NCI-H2107 (cell line): ENCODE data around the gene ACCS.

ENCODE experiments used
- DNase-seq: peaks from one replicate; lab custom pipeline; 2025; lab: John Stamatoyannopoulos, UW

ACCS gene, protein sequence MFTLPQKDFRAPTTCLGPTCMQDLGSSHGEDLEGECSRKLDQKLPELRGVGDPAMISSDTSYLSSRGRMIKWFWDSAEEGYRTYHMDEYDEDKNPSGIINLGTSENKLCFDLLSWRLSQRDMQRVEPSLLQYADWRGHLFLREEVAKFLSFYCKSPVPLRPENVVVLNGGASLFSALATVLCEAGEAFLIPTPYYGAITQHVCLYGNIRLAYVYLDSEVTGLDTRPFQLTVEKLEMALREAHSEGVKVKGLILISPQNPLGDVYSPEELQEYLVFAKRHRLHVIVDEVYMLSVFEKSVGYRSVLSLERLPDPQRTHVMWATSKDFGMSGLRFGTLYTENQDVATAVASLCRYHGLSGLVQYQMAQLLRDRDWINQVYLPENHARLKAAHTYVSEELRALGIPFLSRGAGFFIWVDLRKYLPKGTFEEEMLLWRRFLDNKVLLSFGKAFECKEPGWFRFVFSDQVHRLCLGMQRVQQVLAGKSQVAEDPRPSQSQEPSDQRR

DNA sequence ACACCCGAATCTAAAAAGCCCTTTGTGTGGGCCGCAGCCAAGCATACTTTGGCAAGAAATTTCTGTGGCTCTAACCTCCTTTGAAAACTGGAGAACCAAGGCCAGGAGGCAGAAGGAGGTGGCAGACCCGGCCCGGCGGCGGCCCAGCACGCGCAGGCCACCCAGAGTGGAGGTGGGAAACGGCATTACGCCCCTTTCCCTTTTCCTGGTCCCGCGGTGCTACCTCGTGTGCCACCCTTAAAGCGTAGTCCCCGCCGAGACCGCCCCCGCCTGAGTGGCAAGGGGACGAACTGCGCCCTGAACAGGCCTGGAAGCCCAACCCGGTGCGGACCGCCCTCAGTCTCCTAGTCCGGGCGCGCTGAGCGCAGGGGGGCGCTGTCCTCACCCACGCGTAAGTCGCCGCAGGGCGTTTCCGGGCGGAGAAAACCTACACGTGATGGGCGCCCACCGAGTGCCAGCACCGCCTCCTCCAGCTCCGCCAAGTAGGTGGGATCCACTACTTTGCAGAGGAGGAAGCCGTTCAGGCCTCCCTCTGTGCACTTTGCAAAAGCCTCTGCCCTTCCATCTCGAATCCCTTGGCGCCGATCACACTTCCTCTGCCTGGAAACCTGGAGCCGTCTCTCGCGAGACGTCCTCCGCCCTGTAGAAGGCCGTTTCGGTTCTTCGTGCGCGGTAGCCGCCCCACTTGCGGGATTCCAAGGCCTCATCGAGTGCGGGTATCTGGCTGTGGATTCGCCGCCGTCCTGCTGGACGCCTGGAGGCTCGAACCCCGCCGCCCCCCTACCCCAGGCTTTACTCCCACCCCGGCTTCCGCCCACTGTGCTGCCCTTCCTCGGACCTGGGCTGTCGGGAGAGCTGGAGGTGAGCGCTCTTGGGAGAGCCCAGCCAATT, at the start of gene ACCS:
ACCS (plus strand) TSS at position 430 of the 891 bp plus-strand sequence. CDS start 1,358 bp downstream, outside the sequence.
- DNase-seq, result peak; percentile 80

DNA sequence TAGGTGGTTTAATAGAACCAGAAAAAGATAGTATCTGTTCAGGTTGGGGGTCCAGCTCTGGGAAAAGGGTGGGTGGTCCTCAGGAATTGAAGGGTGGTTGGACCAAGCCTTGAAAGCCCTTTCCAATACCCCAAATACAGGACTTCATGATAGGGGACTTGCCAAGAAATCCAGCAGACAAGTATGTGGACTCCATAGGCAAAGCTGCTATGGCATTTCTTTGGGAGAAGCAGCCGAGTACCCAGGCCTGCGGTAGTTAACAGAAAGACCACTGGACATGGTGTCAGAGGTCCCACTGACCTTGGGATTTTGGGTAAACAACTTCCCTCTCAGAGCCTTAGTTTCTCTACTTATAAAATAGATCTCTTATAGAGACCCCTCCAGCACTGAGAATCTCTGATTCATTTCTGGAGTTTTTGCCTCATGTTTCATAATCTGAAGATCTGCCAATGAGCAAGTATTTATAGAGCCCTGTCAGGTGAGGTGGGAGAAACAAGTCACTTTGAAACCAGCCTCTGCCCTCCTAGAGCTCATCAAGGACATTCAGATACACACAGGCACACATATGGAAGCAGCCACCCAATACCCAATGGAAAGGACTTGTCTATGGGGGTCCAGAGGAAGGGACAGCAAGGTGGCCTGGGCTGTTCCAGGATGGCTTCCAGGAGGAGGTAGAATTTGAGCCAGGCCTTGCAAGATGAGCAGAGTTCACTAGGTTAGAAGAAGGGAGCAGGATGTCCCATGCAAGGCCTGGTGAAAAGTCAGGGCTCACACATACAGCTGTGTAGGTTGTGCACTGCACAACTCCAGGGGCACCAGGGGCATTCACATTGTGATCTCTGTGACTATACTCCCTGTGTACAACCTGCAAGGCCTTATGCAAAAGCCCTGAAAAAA, 49.3 kb upstream of the ACCS start:
- no peak for DNase-seq

DNA sequence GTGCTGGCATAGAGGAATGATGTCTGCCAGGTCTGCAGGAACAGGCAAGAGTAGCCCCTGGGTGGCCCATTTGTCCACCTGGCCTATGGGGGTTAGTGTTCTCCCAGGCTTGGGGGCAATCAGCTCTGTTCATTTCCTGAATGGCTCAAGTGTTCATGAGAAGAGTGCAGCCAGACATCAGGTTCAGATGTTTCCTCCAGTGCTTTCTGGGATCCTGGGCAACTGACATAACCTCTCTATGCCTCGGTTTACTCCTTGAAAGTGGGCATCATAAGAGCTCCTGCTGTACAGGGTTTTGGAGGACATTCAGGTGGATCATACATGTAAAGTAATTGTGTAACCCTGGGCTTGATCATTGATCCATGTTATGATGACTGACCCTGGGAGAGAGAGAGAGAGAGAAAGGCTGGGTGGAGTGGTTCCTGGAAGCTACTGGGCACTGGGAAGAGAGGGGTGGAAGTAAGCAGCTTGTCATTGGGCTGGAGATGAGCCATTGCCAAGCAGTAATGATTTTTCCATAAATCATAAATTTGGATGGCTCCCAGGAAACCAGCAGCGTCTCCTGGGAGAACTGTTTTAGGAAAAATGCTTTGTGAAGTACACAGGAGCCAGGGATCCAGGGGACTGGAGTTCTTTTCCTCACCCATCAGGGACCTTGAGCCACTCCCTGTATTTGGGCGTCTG, 48.5 kb upstream of the ACCS start:
- DNase-seq, result no peak

DNA sequence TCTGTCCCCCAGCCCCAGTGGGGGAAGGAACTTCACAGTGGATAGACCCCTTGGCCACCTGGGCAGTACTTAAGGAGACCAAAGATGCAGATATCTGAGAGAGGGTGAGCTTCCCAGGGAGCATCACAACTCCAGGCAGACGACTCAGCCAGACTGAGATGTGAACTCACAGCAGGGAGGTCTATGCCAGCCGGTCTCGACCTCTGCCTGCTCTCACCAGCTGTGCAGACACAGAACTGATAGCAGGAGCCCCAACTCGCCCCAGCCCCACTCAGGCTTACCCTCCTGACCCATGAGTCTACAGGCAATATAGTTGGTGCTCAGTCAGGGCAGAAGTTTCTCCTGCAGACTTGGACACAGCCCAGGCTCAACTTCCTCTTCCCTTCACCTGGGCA, 47.9 kb upstream of the ACCS start:
- DNase-seq, result no peak

DNA sequence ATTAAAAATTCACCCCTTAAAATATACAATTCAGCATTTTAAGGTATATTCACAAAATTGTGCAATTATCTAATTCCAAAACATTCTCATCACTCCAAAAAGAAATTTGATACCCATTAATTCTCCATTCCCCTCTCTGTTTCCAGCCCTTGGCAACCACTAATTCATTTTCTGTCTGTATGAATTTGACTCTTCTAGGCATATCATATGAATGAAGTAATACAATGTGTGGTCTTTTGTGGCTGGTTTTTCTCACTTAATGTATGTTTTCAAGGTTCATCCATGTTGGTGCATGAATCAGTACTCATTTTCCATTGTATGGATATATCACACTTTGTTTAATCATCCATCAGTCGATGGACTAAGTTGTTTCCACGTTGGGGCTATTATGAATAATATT, 47.2 kb upstream of the ACCS start:
- DNase-seq, result no peak

DNA sequence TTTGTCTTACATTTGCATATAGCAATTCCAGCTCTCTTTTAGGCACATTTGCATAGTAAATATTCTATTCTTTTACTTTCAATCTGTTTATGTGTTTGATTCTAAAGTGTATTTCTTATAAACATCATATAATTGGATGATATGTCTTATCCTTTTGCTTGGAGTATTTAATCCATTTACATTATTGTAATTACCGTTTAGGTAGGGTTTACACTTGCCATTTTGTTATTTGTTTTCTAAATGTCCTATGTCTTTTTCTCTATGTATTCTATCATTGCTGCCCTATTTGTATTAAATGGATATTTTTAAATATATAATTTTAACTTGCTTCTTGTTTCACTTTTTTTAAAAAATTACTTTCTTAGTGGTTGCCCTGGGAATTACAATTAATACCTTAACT, 41.1 kb upstream of the ACCS start:
- DNase-seq, result no peak

DNA sequence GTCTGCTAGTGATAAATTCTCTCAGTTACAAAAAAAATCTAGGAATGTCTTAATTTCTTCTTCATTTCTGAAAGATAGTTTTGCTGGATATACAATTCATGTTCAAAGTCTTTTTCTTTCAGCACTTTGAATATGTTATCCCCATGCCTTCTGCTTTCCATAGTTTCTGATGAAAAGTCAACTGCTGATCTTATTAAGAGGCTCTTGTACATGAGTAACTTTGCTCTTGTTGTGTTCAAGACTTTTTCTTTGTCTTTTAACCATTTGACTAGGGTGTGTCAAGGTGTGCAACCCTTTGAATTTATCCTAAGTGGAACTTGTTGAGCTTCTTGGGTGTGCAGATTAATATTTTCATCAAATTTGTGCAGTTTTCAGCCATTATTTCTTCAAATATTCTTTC, 40.3 kb upstream of the ACCS start:
- DNase-seq, result no peak

DNA sequence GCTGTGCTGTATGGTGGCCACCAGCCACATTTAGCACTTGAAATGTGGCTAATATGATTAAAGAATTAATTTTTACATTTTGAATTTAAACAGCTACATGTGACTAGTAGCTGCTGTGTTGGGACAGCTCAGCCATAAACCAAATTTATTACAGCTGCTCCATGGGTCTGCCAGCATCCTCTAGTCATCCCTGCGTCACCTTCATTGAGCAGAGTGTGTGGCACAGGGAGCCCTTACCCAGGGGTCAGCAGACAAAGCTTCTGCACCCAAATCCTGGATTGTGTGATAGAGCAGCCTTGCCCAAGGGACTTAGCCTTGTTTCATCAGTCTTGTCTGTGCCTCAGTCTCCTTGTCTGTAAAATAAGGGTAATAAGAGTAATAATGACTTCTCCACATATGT, 37.7 kb upstream of the ACCS start:
- DNase-seq, result no peak

DNA sequence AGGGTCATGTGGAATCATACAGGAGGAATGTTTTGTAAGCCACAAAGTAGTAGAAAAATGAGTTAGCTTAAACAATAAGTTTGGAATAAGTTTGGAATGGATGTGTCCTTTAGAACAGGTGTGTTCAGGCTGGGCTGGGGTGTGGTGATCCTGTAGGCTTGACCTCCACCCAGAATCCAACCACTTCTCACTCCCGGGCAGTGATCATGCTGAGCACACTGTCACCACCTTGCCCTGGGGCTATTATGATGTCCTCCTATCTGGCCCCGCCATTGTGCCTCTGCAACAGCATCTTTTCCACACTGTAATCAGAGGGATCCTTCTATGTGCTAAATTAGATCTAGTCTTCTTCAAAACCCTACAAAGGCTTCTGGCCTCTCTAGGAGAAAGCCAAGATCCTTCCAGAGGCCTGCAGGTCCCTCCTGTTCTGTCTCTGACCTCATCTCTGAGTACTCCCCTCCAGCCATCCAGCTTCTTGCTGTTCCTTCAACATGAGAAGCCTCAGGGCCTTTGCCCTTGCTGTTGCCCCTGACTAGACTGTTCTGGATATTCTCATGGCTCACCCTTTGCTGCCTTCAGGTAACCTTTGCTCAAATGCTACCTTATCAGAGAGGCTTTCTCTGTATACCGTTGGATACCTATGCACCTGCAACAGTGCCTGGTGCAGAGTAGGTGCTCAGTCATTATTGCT, 37.1 kb upstream of the ACCS start:
- no peak for DNase-seq

DNA sequence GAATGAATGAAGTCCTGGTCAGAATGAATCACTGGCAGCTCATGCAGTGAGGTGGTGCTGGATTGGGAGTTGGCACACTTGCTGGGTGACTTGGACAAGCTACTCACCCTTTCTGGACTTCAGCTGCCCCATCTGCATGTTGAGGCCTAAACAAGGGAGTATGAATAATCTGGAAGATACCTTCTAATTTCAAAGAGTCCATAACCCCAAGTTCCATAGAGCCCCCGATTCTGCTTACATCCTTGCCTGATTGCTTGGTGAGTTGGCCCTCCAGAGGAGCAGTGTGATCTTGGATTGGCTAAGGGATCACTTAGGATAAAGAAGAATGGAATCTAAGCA, 36.6 kb upstream of the ACCS start:
- no peak for DNase-seq

DNA sequence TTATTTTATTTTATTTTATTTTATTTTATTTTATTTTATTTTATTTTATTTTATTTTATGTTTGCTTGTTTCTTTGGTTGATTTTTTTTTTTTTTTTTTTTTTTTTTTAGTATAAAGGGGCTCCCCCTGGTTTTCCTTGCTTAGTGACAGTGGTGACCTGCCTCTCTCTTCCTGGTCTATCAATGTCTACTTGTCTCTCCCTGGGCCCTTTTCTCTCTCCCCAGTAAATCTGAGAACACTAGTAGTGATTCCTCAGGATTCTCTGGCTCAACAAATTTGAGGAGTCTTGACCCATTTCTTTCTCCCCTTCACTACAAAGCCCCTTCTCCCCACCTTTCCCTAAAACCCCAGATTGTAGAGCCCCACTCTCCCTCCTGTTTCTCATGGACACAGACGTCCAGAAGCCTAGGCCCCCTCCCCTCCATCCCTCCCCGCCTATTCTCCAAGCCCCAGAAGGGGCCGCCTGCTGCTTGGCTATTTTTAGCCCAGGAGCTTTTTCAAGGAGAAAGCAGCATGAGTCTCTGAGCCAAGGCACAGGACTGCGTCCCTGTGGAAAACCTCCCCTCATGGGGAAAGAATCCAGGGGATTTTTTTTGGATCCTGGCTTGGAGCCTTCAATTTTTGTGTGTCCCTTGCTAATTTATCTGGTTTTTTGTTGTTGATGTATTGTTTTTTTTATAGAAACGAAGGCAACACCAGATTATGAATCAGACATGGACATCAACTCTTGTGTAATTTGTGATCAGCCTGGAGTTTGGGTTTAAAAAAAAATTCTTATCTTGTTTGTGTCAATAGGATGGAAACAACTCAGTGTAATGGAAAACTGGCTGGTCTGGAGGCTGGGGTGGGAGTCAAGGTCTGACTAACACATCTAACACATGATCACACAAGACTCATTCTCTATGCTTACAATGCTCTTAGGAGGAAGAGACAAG, 35.8 kb upstream of the ACCS start:
- no peak for DNase-seq

DNA sequence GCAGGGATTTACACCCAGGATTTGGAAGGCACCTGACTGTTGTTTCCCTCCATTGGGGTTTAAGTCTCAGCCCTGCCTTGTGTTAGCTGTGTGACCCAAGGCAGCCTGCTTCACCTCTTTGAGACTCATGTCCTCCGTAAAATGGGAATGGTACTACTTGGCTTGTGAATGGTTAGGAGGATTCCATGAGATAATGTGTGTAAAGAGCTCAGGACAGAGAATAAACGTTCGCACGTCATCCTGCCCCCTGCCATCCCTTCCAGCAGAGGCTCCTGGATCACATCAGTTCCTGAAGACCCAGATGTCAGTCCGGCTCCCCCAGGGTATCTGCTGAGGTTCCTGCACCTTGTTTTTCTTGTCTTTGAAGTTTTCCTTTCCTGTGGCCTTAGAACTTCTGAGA, 35.1 kb upstream of the ACCS start:
- no peak for DNase-seq

DNA sequence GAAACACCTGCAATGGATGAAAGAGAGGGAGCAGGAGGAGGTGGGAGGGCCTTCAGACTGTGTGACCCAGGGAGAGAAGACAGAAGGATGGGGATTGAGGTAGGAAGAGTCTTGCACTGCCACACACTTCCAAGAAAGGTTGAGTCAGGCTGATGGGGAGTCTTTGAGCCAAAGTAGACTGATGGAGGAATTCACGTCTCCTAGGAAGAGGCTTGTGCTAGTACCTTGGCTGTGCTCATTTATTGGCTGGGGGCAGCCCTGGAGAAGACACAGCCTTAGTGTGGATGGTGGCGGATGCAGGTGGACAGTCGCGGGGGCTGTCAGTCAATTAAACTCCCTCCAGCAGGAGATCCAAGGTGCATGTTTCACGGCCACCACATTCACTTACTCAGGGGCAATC, 34.5 kb upstream of the ACCS start:
- no peak for DNase-seq

DNA sequence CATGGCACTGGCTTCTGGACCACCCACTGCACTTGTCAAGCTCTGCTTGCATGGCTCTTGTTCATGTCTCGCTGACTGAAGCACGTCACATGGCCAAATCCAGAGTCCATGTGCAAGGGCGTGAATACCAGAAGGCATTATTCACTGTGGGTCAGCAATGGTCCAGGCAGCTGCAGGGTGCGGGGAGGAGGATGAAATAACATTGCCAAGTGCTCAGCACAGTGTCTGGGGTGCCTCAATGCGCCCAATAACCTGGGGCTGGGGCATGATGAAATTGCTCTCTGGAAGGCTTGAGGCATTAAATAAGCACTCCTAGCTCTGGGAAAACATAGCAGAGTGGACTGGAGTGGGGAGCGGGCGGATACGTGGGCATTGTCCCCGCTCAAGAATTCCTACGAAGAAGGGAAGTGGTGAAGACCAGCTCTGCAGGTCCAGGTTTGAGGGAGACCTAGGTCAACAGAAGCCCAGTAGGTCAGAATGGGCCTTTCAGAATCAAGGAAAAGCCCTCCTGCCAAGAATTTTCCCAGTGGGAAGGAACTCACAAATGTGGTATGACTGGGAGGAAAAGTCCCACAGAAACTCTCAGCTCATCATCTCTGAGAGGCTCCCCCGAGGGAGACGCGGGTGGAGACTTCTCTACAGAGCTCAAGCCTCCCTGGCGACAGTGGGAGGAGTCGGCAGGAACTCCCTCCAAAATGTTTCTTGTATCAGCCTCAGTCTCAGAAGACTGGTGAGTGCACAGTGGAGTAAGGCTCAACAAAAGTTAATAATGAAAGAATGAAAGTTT, 33.6 kb upstream of the ACCS start:
- no peak for DNase-seq

DNA sequence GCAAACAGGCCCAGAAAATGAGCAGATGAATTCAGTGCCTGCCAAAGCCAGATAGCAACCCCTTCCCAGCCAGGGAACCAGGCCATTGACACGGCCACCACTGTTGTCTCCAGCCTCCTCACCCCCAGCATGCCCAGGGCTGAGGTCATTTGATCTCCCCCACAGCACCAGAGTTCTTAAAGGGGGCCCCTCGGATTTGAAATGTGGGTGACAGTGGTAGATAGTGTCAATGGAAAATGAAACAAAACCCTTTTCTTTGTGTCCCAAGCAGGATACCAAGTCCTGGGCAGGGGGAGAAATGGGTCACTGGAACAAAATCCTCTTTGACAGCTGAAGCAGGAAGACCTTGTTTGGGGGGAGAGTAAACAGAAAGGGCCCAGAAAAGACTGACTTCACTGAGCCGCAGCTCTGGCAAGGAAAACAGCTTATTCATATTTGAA, 32.6 kb upstream of the ACCS start:
- no peak for DNase-seq

DNA sequence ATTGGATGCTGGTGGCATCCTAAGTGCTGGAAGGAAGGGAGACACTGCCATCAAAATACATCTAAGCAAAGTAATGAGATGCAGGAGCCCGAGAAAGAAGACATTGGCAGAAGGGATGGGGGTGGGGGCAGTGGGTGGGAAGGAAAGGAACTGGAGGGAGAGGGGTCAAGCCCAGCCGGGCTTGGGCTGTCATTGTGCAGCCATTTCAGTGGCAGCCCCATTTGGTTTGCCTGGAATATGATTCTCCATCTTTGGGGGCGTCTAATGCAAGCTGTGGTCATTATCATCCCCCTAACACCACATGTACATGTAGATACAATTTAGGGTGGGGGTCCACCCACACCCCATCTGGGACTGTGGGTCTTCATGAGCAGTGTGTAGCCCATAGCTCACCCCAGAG, 32.2 kb upstream of the ACCS start:
- no peak for DNase-seq

DNA sequence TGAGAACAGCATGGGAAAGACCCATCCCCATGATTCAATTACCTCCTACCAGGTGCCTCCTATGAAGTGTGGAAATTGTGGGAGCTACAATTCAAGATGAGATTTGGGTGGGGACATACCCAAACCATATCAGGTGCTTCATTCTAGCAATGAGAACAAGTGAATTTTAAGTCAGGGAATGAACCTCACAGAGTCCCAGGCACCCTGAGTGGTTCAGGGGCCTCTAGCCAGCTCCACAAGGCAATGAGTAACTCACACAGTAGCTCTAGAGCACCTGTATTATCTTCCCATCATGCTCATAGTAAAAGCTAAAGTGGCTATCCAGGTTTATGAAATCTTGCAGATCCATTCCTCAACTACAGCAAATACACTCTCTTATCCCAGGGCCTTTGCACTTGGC, 31.4 kb upstream of the ACCS start:
- DNase-seq, result no peak

DNA sequence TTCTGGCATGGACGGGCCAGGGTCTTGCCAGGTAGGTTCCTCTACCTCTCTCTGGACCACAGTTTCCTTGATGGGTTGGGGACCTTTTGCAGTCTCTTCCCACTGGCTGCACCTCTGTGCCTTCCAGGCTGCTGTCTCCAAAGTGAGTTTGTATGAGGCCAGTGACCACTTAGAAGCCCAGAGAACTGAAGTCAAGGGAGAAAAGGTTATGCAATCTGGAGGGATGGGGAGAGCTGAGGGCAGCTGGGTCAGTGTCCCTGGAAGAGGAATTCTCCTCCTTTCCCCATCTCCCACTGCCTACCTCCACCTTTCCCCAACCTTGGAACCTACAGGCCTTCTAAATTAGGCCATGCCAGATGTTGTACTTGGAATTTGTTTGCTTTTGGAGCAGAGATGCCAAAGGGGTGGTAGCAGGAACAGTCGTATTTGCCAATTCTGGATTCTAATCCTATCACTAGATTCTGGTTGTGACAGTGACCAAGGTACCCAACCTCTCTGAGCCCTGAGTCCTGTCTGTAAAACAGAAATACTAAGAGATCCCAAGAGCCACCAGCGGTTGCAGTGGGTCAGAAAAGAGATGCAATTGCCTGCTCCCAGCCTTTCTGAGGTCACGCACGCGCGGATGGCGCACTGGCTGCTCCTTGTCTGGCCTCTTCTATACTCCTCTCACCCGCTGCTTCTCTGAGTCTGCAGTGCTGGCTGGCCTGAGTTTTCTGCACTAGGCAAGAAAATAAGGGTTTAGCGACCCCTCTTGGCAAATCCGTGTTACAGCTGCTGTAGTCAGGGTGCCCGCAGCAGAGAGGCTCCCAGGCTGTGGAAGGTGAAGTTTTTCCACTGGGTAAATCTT, 29.0 kb upstream of the ACCS start:
- DNase-seq, result peak; percentile 76
